ENCODE data around the gene SPAG6. TPM values are rescaled to one million over a fixed set of nuclear protein-coding genes. Genes with fewer than 3 reads are reported as not detected.
A peak's percentile ranks its signal among the peaks of the same experiment; 100 is the strongest.

Gene SPAG6
- total and polyA plus RNA-seq, 2 experiments from 2014 or later, result 0.21 TPM; not detected in 1

DNA sequence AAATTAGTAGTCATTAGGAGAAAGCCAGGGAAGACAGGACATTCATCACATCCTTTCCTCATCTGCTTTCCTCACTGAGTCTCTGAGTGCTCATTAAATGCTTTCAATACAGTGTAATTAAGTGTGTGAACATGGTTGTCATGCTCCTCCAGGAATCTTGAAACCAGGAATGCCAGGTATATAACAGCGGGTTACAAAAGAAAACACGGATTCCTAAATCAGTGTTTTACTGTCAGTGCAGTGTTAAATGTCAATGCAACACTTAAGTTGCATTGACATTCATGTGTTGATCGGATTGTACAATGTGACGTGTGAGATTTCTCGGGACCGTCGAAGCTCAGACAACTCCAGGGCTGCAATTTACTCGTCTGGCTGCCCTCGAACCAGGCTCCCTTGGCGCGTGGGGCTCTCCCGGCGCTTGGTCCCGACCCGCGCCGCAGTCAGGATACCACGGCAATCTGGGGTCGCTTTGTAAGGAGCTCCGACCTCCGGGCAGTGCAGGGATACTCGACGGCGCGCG, 455 bp upstream of the SPAG6 start (continued):
- TF ChIP-seq JUNB (IDR thresholded peaks at IDR 0.05; ENCODE audit: unreplicated experiment), result no peak
- peak; percentile 57 for TF ChIP-seq EZH2phosphoT487 (IDR thresholded peaks at IDR 0.05; ENCODE audit: unreplicated experiment)
- TF ChIP-seq, protein P1, sequence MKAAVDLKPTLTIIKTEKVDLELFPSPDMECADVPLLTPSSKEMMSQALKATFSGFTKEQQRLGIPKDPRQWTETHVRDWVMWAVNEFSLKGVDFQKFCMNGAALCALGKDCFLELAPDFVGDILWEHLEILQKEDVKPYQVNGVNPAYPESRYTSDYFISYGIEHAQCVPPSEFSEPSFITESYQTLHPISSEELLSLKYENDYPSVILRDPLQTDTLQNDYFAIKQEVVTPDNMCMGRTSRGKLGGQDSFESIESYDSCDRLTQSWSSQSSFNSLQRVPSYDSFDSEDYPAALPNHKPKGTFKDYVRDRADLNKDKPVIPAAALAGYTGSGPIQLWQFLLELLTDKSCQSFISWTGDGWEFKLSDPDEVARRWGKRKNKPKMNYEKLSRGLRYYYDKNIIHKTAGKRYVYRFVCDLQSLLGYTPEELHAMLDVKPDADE (IDR thresholded peaks at IDR 0.05), result no peak
- TF ChIP-seq, protein P2, sequence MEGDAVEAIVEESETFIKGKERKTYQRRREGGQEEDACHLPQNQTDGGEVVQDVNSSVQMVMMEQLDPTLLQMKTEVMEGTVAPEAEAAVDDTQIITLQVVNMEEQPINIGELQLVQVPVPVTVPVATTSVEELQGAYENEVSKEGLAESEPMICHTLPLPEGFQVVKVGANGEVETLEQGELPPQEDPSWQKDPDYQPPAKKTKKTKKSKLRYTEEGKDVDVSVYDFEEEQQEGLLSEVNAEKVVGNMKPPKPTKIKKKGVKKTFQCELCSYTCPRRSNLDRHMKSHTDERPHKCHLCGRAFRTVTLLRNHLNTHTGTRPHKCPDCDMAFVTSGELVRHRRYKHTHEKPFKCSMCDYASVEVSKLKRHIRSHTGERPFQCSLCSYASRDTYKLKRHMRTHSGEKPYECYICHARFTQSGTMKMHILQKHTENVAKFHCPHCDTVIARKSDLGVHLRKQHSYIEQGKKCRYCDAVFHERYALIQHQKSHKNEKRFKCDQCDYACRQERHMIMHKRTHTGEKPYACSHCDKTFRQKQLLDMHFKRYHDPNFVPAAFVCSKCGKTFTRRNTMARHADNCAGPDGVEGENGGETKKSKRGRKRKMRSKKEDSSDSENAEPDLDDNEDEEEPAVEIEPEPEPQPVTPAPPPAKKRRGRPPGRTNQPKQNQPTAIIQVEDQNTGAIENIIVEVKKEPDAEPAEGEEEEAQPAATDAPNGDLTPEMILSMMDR (conservative IDR thresholded peaks at IDR 0.05; ENCODE audit: low read depth in 2 of 2), result no peak
- TF ChIP-seq NANOG (IDR thresholded peaks at IDR 0.05; ENCODE audit: borderline replicate concordance), result no peak
- no peak for TF ChIP-seq ZNF331 (CRISPR knock-in tag; IDR thresholded peaks at IDR 0.05; ENCODE audit: low read depth)
- TF ChIP-seq, protein P3, sequence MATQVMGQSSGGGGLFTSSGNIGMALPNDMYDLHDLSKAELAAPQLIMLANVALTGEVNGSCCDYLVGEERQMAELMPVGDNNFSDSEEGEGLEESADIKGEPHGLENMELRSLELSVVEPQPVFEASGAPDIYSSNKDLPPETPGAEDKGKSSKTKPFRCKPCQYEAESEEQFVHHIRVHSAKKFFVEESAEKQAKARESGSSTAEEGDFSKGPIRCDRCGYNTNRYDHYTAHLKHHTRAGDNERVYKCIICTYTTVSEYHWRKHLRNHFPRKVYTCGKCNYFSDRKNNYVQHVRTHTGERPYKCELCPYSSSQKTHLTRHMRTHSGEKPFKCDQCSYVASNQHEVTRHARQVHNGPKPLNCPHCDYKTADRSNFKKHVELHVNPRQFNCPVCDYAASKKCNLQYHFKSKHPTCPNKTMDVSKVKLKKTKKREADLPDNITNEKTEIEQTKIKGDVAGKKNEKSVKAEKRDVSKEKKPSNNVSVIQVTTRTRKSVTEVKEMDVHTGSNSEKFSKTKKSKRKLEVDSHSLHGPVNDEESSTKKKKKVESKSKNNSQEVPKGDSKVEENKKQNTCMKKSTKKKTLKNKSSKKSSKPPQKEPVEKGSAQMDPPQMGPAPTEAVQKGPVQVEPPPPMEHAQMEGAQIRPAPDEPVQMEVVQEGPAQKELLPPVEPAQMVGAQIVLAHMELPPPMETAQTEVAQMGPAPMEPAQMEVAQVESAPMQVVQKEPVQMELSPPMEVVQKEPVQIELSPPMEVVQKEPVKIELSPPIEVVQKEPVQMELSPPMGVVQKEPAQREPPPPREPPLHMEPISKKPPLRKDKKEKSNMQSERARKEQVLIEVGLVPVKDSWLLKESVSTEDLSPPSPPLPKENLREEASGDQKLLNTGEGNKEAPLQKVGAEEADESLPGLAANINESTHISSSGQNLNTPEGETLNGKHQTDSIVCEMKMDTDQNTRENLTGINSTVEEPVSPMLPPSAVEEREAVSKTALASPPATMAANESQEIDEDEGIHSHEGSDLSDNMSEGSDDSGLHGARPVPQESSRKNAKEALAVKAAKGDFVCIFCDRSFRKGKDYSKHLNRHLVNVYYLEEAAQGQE (IDR thresholded peaks at IDR 0.05; ENCODE audit: unreplicated experiment), result no peak

DNA sequence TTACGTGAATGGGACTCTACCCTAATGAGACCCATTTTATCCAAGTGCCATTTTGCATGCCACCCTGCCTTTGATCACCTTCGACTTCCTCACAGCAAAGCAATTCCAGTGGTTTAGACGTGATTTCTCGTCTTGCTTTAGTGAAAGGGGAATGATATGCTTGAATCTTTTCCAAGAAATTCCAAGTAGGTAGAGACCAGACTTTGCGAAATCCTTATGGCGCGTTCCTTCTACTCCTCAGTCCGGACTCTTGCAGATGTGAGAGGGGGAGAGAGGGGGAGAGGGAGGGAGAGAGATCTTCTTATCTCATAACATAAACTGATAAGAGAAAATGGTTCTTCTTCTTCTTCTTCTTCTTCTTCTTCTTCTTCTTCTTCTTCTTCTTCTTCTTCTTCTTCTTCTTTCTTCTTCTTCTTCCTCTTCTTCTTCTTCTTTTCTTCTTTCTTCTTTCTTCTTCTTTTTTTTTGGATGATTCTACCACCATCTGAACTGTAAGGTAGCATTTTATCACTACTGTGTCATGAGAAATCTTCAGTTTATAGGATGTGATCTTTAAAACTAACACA, 883 bp downstream of the SPAG6 start:
- Mint-ChIP-seq H3K36me3 (ENCODE audit: low read depth) (no peaks in the 10 kb centered on the region), H3K27ac (no peak overlapping the region), H3K9me3 (no peaks in the 10 kb centered on the region), H3K27me3 (ENCODE audit: insufficient read depth, low read depth, poor library complexity) (peaks cover 74% of the 10 kb centered on the region), H3K4me3 (peak overlapping the region; percentile 77), H3K4me1 (peaks cover 7% of the 10 kb centered on the region)
- DNase-seq (ENCODE audit: low spot score) (peak; percentile 32), ATAC-seq (no peak)
- peaks cover 7% of the 10 kb centered on the region for H4K20me1 ChIP-seq (replicated peaks; ENCODE audit: insufficient read depth)
- no peak overlapping the region for H3K27ac ChIP-seq (ENCODE audit: low read depth)
- peak overlapping the region; percentile 57 for H3K4me3 ChIP-seq
- no peaks in the 10 kb centered on the region for H3K9me2 ChIP-seq (ENCODE audit: insufficient read depth)
- TF ChIP-seq STAT1 (IDR thresholded peaks at IDR 0.05; ENCODE audit: unreplicated experiment) (no peak), EZH2 (IDR thresholded peaks at IDR 0.05; ENCODE audit: low read depth, unreplicated experiment) (peak; percentile 87)
- peak overlapping the region; percentile 83 for H3K4me2 ChIP-seq
- peaks cover 85% of the 10 kb centered on the region for H3K27me3 ChIP-seq (ENCODE audit: insufficient read depth)
- H2AFZ ChIP-seq, result peak overlapping the region; percentile 74; the same call in 1 of the 2 replicates
- no peaks in the 10 kb centered on the region for H3K79me2 ChIP-seq (replicated peaks; ENCODE audit: insufficient read depth)
- peaks cover 14% of the 10 kb centered on the region for H3K4me1 ChIP-seq (ENCODE audit: insufficient read depth)
- no peaks in the 10 kb centered on the region for H3K36me3 ChIP-seq (ENCODE audit: insufficient read depth)
- peaks cover 16% of the 10 kb centered on the region for H3F3A ChIP-seq (replicated peaks; ENCODE audit: low read depth)
